Stimulated activated CD8-positive, alpha-beta memory T cell treated with anti-CD3 and anti-CD28 coated beads, Interleukin-4, amount 100 ng/mL, for 4 hours (primary cell): ENCODE data around the gene ZNF396.

Source experiments
- DNase-seq, 2 donors: peaks; one replicate each; pipeline ENCODE4 v3.0.0-alpha.2; 2020; ENCODE audit warnings: low read depth in 2 of 2, low spot score in 1 of 2

The ZNF396 gene

GRCh38 chr18:35386600-35387100 lies 9.5 kb upstream of the ZNF396 start:
- peak; percentile 23 to 26 for DNase-seq

DNA sequence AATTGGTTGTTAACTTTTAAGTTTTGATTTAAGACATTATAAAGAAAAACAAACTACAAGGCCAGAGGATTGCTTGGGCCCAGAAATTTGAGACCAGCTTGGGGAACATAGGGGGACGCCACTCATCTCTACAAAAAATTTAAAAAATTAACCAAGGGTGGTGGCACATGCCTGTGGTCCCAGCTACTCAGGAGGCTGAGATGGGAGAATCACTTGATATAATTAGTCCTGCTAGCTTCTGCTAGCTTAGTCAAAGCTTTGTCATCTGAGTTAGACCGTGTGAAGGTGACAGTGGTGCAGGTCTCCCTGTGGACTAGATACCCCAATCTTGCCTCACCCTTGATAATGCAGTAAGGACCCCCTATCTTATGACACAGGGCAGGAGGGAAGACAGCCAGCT lies 6.0 kb upstream of the ZNF396 start:
- no peak for DNase-seq

GRCh38 chr18:35379421-35379820 lies 2.3 kb upstream of the ZNF396 start:
- DNase-seq, result no peak

DNA sequence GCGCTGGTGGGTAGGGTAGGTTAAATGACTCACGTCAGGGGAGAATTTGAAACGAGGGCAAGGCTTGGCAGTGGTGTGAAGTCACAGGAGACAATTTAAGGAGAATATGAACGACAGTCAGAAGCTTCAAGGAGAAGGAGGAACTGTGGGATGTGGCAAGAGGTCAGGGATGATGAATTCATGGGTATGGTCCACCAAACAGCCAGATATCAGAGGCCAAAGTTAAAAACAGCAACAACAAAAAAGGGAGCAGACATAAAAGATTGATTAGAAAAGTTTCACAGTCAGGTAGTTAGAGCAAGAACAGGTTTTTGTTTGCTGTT lies 1.4 kb upstream of the ZNF396 start:
- no peak for DNase-seq

GRCh38 chr18:35377875-35378573 lies 887 bp upstream of the ZNF396 start:
- DNase-seq, result no peak

DNA sequence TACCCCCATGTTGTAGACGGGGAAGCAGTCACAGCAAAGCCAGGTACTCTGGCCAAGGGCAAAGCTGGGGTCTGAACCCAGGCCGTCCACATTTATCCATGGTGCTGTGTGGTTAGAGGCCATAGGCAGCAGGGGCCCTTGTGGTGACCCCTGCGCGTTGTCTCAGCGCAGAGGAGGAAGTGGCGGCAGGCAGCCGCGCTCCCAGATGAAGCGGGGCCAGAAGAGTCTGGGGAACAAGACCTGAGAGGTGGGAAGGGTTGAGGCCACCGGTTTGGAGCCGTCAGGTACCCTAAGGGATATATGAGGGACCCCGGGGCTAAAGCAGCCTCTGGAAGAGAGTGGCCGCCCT lies 770 bp downstream of the ZNF396 start:
- no peak for DNase-seq

- no peak for DNase-seq
Measured at GRCh38 chr18:35374708-35375107, 2.4 kb downstream of the ZNF396 start.

DNA sequence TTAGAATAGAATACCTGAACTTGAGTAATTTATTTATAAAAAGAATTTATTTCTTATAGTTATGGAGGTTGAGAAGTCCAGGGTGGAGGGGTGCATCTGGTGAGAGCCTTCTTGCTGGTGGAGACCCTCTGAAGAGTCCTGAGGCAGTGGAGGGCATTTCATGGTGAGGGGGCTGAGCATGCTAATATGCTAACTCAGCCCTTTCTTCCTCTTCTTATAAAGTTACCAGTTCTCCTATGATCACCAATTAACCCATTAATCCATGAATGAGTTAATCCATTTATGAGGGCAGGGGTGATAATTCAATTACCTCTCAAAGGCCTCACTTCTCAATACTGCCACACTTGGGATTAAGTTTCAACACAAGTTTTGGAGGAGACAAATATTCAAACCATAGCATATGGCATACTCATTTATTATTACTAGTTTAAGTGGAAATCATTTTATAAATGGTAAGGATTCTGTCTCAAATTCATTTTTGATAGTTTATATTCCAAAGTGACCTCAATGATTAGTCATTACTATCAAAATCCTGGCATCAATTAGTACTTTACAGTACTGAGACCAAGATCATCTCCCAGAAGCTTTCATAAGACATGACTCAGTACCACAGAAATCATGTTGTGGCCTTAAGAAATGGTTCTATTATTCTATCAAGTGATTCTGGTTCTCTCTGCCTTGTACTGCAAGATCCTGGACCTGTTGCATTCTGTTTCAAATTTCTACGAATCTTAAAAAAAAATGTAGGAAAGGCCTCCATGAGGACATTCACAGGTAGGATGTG lies 5.5 kb downstream of the ZNF396 start:
- no peak for DNase-seq

- no peak for DNase-seq
Measured at GRCh38 chr18:35369126-35369525, 8.0 kb downstream of the ZNF396 start.

DNA sequence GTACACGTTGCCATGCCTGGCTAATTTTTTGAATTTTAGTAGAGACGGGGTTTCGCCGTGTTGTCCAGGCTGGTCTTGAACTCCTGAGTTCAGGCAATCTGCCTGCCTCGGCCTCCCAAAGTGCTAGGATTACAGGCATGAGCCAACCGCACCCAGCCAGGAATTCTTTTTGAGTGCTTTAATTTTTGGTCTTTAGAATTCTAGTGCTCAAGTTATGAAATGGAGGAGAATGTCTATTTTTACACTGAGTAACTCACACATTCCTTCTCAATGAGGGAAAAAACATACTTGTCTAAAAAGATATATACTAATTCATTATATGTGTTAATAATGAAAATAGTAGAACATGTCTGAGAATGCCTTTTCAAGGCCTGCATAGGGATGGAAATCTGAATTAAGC lies 8.5 kb downstream of the ZNF396 start:
- DNase-seq, result no peak

DNA sequence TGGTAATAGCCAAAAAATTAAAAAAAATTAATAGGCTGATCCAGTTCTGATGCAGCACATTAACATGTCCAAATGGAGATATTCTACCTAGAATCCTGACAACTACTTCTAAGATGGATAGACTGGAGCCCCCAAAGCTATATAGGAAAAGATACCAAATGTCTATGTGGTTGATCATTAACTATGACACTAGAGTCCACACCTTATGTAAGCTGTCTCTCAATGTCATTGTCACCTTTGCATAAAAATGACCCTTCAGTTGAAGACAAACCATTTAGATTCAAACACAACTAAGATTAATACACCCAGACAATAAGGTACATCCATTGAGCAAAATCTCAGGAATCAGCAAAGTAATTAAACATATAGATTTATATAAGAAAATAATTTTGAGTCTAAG lies 14.6 kb downstream of the ZNF396 start:
- no peak for DNase-seq

- DNase-seq, result no peak
Measured at GRCh38 chr18:35361570-35362321, 15.4 kb downstream of the ZNF396 start.

DNA sequence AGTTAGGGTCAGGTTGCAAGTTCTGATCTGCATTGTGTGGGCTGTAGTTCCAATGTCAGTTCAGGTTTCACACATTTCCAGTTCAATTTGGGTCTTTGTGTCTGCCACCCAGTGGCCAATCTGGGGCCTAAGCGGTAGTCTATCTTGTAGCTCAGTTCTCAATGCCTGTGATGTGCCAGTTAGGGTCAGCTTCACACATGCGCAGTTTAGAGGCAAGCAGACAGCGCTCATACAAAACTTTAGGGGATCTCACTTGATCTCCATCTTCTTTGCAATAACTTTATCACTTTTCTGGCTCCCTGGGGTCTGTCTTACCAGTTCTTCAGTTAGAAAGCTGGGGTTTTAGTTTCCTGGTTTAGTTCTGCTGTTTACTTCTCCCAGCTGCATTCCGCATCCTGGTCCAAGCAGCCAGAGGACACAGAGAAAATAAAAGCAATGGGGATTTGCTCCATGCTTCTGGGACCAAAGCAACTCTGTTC lies 22.0 kb downstream of the ZNF396 start:
- DNase-seq, result peak in 1 of 2 donors; percentile 32

GRCh38 chr18:35352778-35353177 lies 24.4 kb downstream of the ZNF396 start:
- DNase-seq, result no peak

GRCh38 chr18:35352283-35352682 lies 24.9 kb downstream of the ZNF396 start:
- no peak for DNase-seq

- no peak for DNase-seq
Measured at GRCh38 chr18:35348001-35348400, 29.1 kb downstream of the ZNF396 start.

GRCh38 chr18:35345950-35346349 lies 31.2 kb downstream of the ZNF396 start:
- DNase-seq, result no peak

DNA sequence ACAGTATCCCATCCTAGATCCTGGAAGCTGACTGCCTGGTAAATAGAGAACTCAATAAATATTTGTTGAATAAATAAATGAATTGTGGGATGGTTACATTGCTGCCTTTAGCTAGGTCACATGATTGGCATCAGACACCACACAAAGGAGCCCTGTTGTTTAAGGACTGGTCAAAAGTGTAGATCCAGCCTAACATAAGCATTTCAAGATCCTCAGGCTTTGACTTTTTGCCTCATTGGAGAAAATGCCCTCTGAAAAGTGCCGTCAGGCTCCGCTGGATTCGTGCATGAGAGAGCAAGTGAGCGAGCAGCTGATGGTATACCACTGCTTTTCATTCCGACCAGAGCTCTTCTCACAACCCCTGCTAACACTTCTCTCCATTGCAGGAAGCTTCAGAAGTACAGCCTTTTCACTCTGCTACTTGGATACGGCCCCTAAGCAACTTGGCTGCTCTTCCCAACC lies 31.6 kb downstream of the ZNF396 start:
- no peak for DNase-seq

DNA sequence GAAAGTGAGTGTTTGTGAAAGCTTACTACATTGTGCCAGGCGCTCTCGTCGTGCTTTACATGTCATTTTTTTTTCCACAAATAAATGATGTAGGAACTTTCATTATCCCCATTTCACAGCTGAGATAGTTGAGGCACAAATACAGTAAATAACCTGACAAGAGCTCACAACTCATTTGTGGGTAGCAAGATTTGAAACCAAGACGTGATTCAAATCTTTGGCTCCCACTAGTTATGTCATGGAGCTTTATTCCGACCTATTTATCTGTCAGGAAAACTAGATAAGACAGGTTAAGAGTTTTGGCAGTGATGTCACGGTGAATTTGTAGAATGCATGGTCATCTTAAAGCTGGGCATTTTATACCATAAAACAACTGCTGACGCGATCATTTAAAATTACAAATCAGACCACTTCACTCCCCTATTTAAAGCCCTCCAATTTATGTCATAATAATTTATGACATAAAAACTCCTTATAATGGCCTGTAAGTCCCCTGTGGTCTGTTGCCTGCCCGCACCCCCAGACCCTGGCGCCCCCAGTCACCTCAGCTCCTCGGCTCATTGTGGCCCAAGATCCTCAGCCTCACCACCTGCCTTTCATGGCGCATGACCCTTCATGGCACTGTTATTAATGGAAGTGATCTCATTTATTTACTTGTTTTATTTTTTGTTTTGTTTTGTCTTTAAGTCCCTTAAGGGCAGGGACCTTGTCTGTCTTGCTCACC lies 32.2 kb downstream of the ZNF396 start:
- DNase-seq, result no peak

DNA sequence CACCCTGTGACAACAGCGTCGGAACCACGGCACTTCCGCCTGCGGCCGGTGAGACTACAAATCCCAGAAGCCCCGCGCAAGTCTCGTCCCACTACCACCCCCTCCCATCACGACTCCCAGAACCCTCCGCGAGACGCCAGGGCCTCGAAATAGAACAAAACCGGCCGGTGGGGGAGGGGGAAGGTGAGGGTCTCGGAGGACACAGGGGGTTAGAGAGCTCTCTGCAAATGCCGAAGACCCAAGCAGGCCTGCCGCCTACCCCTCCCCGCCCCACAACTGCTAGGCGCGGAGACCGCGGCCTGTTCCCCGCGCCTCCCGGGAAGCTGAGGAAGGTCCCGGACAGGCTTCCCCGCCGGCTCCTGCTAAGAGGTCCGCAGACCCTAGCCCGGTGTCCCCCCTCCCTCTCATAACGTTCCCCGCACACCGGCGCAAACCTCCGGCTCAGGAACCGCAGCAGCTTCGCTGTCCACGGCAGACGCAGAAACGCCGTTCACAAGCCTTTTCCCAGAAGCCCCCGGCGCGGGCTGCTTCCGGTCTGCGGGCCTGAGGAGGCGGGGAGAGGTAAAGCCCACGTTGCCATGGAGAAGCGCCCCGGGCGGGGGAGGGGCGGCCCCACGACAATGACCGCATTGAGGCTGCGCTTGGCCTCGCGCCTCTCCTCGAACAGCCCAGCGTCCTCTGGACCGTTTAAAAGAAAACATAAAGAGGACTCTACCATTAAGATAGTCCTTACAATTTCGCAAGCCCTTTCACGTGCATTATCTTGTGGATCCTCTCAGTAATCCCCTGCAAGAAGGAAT lies 33.0 kb downstream of the ZNF396 start, which contains the start of gene ZNF24:
TSS of gene ZNF24 (minus strand) at position 485 of the 800 bp plus-strand sequence. CDS start 3,770 bp downstream, outside the sequence.
- DNase-seq, result peak; percentile 81 to 86
